WTC11 (cell line): ENCODE measurements around the gene HNRNPM. TPM values are rescaled to one million over a fixed set of nuclear protein-coding genes. Genes with fewer than 3 reads are reported as not detected.
"Not testable (repeated sequence)": the region's sequence is repeated elsewhere in the genome, so short reads cannot be mapped to it uniquely, and the experiment has no call there.

Experiments
- ATAC-seq: fragments of 200-7000 bp; cut with Tn5 transposase; 2 replicates; pipeline ENCODE4 v1.10.0; 2021; ENCODE audit warnings: mild to moderate bottlenecking, moderate library complexity
- CTCF ChIA-PET: fragments of 300-600 bp; sonication (Branson Sonifier 250); formaldehyde crosslinking; loops from one replicate; lab custom pipeline; 2021; ENCODE audit warnings: antibody characterized with exemption; lab: Charles Lee
- POLR2A ChIA-PET: fragments of 350-600 bp; sonication (Branson Sonifier 250); formaldehyde crosslinking; loops from one replicate; lab custom pipeline; 2021; ENCODE audit warnings: antibody characterized with exemption; lab: Charles Lee
- DNase-seq: peaks from one replicate; pipeline ENCODE4 v3.0.0; 2021; ENCODE audit warnings: low spot score
- H3K27ac Mint-ChIP-seq: 2 replicates; pipeline ENCODE4 v1.8.0; 2021; ENCODE audit warnings: mixed read lengths
- H3K27me3 Mint-ChIP-seq: 2 replicates; pipeline ENCODE4 v1.8.0; 2021; ENCODE audit warnings: low read depth, mild to moderate bottlenecking, moderate library complexity, mixed read lengths
- H3K36me3 Mint-ChIP-seq: 2 replicates; pipeline ENCODE4 v1.8.0; 2021; ENCODE audit warnings: mixed read lengths
- H3K4me1 Mint-ChIP-seq: 2 replicates; pipeline ENCODE4 v1.8.0; 2022; ENCODE audit warnings: mixed read lengths
- H3K4me3 Mint-ChIP-seq: 2 replicates; pipeline ENCODE4 v1.8.0; 2021; ENCODE audit warnings: mild to moderate bottlenecking, moderate library complexity, mixed read lengths
- H3K9me3 Mint-ChIP-seq: 2 replicates; pipeline ENCODE4 v1.8.0; 2021; ENCODE audit warnings: mixed read lengths
- ATF3 ChIP-seq: sonication (generic); formaldehyde crosslinking; conservative IDR thresholded peaks from 2 replicates; pipeline ENCODE4 v1.8.1; 2022; ENCODE audit warnings: mild to moderate bottlenecking, missing genetic modification reagents
- ATF6 ChIP-seq: sonication (generic); formaldehyde crosslinking; IDR thresholded peaks from 2 replicates; pipeline ENCODE4 v1.8.1; 2023; ENCODE audit warnings: mild to moderate bottlenecking, missing genetic modification reagents
- CBFB ChIP-seq: sonication (generic); formaldehyde crosslinking; IDR thresholded peaks from 2 replicates; pipeline ENCODE4 v1.8.1; 2022; ENCODE audit warnings: mild to moderate bottlenecking, low read depth, missing genetic modification reagents
- E2F1 ChIP-seq: sonication (generic); formaldehyde crosslinking; IDR thresholded peaks from 2 replicates; pipeline ENCODE4 v1.8.0; 2022; ENCODE audit warnings: mild to moderate bottlenecking, missing genetic modification reagents
- FOXP1 ChIP-seq: sonication (generic); formaldehyde crosslinking; IDR thresholded peaks from 2 replicates; pipeline ENCODE4 v1.8.0; 2022; ENCODE audit warnings: missing genetic modification reagents, mild to moderate bottlenecking, moderate library complexity, borderline replicate concordance
- FOXP4 ChIP-seq: sonication (generic); formaldehyde crosslinking; IDR thresholded peaks from 2 replicates; pipeline ENCODE4 v1.8.0; 2022; ENCODE audit warnings: mild to moderate bottlenecking, missing genetic modification reagents
- IRF1 ChIP-seq: sonication (generic); formaldehyde crosslinking; IDR thresholded peaks from 2 replicates; pipeline ENCODE4 v1.8.0; 2023; ENCODE audit warnings: missing genetic modification reagents
- KAT7 ChIP-seq: sonication (generic); formaldehyde crosslinking; IDR thresholded peaks from 2 replicates; pipeline ENCODE4 v1.8.1; 2023; ENCODE audit warnings: missing genetic modification reagents, mild to moderate bottlenecking, borderline replicate concordance
- MAX ChIP-seq: sonication (generic); formaldehyde crosslinking; IDR thresholded peaks from 2 replicates; pipeline ENCODE4 v1.8.0; 2022; ENCODE audit warnings: mild to moderate bottlenecking, missing genetic modification reagents
- PRDM15 ChIP-seq: sonication (generic); formaldehyde crosslinking; IDR thresholded peaks from 2 replicates; pipeline ENCODE4 v1.8.0; 2022; ENCODE audit warnings: missing genetic modification reagents
- PRRX2 ChIP-seq: fragments of 250-450 bp; sonication (Bioruptor Pico); IDR thresholded peaks from 2 replicates; pipeline ENCODE4 v1.8.0; 2021; ENCODE audit warnings: mild to moderate bottlenecking
- RORB ChIP-seq: fragments of 250-450 bp; sonication (Bioruptor Pico); IDR thresholded peaks from 2 replicates; pipeline ENCODE4 v1.9.0; 2021; ENCODE audit warnings: mild to moderate bottlenecking
- USF2 ChIP-seq: sonication (generic); formaldehyde crosslinking; IDR thresholded peaks from 2 replicates; pipeline ENCODE4 v1.8.1; 2023; ENCODE audit warnings: mild to moderate bottlenecking, missing genetic modification reagents, moderate library complexity
- ZSCAN18 ChIP-seq: fragments of 250-450 bp; sonication (Bioruptor Pico); IDR thresholded peaks from 2 replicates; pipeline ENCODE4 v2.1.2; 2022; ENCODE audit warnings: mild to moderate bottlenecking, moderate library complexity
- total RNA-seq: library from RNA; stranded (reverse); gene quantifications from 3 replicates; pipeline ENCODE4 v1.2.3, GENCODE V29; 2021

HNRNPM gene
- total RNA-seq, 1 experiment from 2014 or later, result 416 TPM

GRCh38 chr19:8404391-8405151, 40.2 kb upstream of the HNRNPM start:
- H3K27ac Mint-ChIP-seq, result no peak overlapping the region
- no peaks in the 10 kb centered on the region for H3K27me3 Mint-ChIP-seq
- CTCF ChIA-PET, result no interaction called here
- POLR2A ChIA-PET, result no interaction called here
- DNase-seq, result no peak
- H3K4me3 Mint-ChIP-seq, result no peak overlapping the region
- ATAC-seq, result no peak
- TF ChIP-seq CBFB (CRISPR knock-in tag) (no peak), FOXP1 (no peak), PRRX2 (CRISPR knock-in tag) (no peak), ZSCAN18 (CRISPR knock-in tag) (no peak), IRF1 (CRISPR knock-in tag) (no peak), FOXP4 (CRISPR knock-in tag) (no peak), KAT7 (no peak), E2F1 (CRISPR knock-in tag) (no peak), MAX (CRISPR knock-in tag) (no peak), ATF3 (no peak), PRDM15 (CRISPR knock-in tag) (no peak), USF2 (no peak), ATF6 (CRISPR knock-in tag) (no peak), RORB (CRISPR knock-in tag) (no peak)
- H3K9me3 Mint-ChIP-seq, result no peaks in the 10 kb centered on the region
- no peaks in the 10 kb centered on the region for H3K4me1 Mint-ChIP-seq
- peaks cover 14% of the 10 kb centered on the region for H3K36me3 Mint-ChIP-seq

GRCh38 chr19:8410718-8411117, 34.1 kb upstream of the HNRNPM start:
- not testable (repeated sequence) for H3K4me1 Mint-ChIP-seq, H3K36me3 Mint-ChIP-seq, H3K4me3 Mint-ChIP-seq, H3K9me3 Mint-ChIP-seq, DNase-seq, H3K27me3 Mint-ChIP-seq, H3K27ac Mint-ChIP-seq, ATAC-seq
- ChIA-PET POLR2A (interaction anchor here (0.7 kb wide), 1 partner anchor 86 kb away, joined by 4 read pairs; no protein-coding TSS in a partner anchor), CTCF (interaction anchor here (0.6 to 2.4 kb wide), 6 partner anchors 56 to 170 kb away, joined by 3 to 6 read pairs (median 4); no protein-coding TSS in a partner anchor)
